Measurements from ENCODE around the gene LYZL4. TPM values are rescaled to one million over a fixed set of nuclear protein-coding genes. Genes with fewer than 3 reads are reported as not detected.

LYZL4 gene
- total and polyA plus RNA-seq, 9 donors, result not detected

- no peaks in the 10 kb centered on the region for H3K4me1 ChIP-seq (ENCODE audit: insufficient read depth)
- intact Hi-C loops (cut with DNase I), result no loop called here
- no peak for DNase-seq
- no peaks in the 10 kb centered on the region for H3K36me3 ChIP-seq
- peaks cover 0 to 2% of the 10 kb centered on the region in 2 donors for H3K9me3 ChIP-seq
- H3K4me3 ChIP-seq, result no peak overlapping the region
- no peak overlapping the region for H3K27ac ChIP-seq
- TF ChIP-seq EP300 (IDR thresholded peaks at IDR 0.05) (no peak), CTCF (IDR thresholded peaks at IDR 0.05) (no peak), POLR2A (IDR thresholded peaks at IDR 0.05) (no peak)
- 55 to 65% (median 59%) methylated on average over 2 of the region's 2 CpGs for WGBS, 3 donors
- no peaks in the 10 kb centered on the region for H3K27me3 ChIP-seq
Measured at GRCh38 chr3:42451116-42451515, 40.7 kb upstream of the LYZL4 start.

GRCh38 chr3:42450567-42450966 lies 40.2 kb upstream of the LYZL4 start:
- no peaks in the 10 kb centered on the region for H3K36me3 ChIP-seq
- WGBS, 3 donors, result 93 to 98% (median 96%) methylated on average over 1 of the region's 1 CpG
- H3K9me3 ChIP-seq, result peaks cover 0 to 2% of the 10 kb centered on the region in 2 donors
- H3K4me3 ChIP-seq, result no peak overlapping the region
- TF ChIP-seq POLR2A (IDR thresholded peaks at IDR 0.05) (no peak), EP300 (IDR thresholded peaks at IDR 0.05) (no peak)
- H3K27me3 ChIP-seq, result no peaks in the 10 kb centered on the region
- intact Hi-C loops (cut with DNase I), result no loop called here
- no peaks in the 10 kb centered on the region for H3K4me1 ChIP-seq (ENCODE audit: insufficient read depth)
- no peak for DNase-seq
- no peak overlapping the region for H3K27ac ChIP-seq

GRCh38 chr3:42447481-42447880 lies 37.1 kb upstream of the LYZL4 start:
- Histone ChIP-seq H3K9me3 (no peaks in the 10 kb centered on the region), H3K4me3 (no peak overlapping the region), H3K4me1 (ENCODE audit: insufficient read depth) (no peaks in the 10 kb centered on the region), H3K27me3 (no peaks in the 10 kb centered on the region), H3K36me3 (no peaks in the 10 kb centered on the region), H3K27ac (no peak overlapping the region)
- intact Hi-C loops (cut with DNase I), result no loop called here
- no peak for DNase-seq
- 38 to 62% (median 53%) methylated on average over 1 of the region's 1 CpG for WGBS, 3 donors
- TF ChIP-seq EP300 (IDR thresholded peaks at IDR 0.05), result no peak

- Histone ChIP-seq H3K4me3 (no peak overlapping the region), H3K27me3 (no peaks in the 10 kb centered on the region), H3K9me3 (no peaks in the 10 kb centered on the region), H3K36me3 (no peaks in the 10 kb centered on the region), H3K4me1 (ENCODE audit: insufficient read depth) (no peaks in the 10 kb centered on the region), H3K27ac (no peak overlapping the region)
- TF ChIP-seq EP300 (IDR thresholded peaks at IDR 0.05) (no peak), CTCF (IDR thresholded peaks at IDR 0.05) (no peak), POLR2A (IDR thresholded peaks at IDR 0.05) (no peak)
- WGBS, 3 donors, result 66 to 81% (median 80%) methylated on average over 4 of the region's 4 CpGs
- DNase-seq, result no peak
- intact Hi-C loops (cut with DNase I), result no loop called here
Measured at GRCh38 chr3:42446111-42447050, 36.0 kb upstream of the LYZL4 start.

- Histone ChIP-seq H3K27ac (no peak overlapping the region), H3K36me3 (no peaks in the 10 kb centered on the region), H3K4me3 (no peak overlapping the region), H3K9me3 (no peaks in the 10 kb centered on the region), H3K27me3 (no peaks in the 10 kb centered on the region), H3K4me1 (ENCODE audit: insufficient read depth) (no peaks in the 10 kb centered on the region)
- no peak for TF ChIP-seq POLR2A (IDR thresholded peaks at IDR 0.05)
- no peak for TF ChIP-seq EP300 (IDR thresholded peaks at IDR 0.05)
- TF ChIP-seq CTCF (IDR thresholded peaks at IDR 0.05), result peak in 2 of 3 donors; percentile 37 to 47
- 21 to 28% (median 26%) methylated on average over 9 of the region's 9 CpGs for WGBS, 3 donors
- DNase-seq, result peak; percentile 36 to 72 (median 59)
- intact Hi-C loops (cut with DNase I), result loop anchor here in 1 of 4 donors (5.0 kb wide), 1 partner anchor 212 kb away; no protein-coding TSS in a partner anchor
Measured at GRCh38 chr3:42443819-42444436, 33.5 kb upstream of the LYZL4 start.

Data from ovary (tissue), 9 donors.